Upper lobe of left lung (tissue), 4 donors: ENCODE results near the gene ARRB1.

Source experiments
- EP300 ChIP-seq, 4 donors: sonication (generic); formaldehyde crosslinking; IDR thresholded peaks; one replicate each; pipeline ENCODE4 v1.5.1; 2017; ENCODE audit warnings: antibody characterized with exemption in 4 of 4, control low read depth in 2 of 4
- POLR2A ChIP-seq, 4 donors: fragments of 450-650 bp; IDR thresholded peaks; one replicate each; pipeline ENCODE4 v1.5.1; 2016 to 2017; ENCODE audit warnings: antibody characterized with exemption in 4 of 4, mild to moderate bottlenecking in 2 of 4
- POLR2AphosphoS5 ChIP-seq, 2 donors: sonication (generic); formaldehyde crosslinking; IDR thresholded peaks; one replicate each; pipeline ENCODE4 v1.5.1; 2017; ENCODE audit warnings: antibody characterized with exemption in 2 of 2
- TF ChIP-seq, protein P1 (sequence below), 6 experiments: fragments of 450-650 bp in 4 of 6; fragments of 200-600 bp in 2 of 6; sonication (generic) in 2 of 6; IDR thresholded peaks; one replicate each; pipeline ENCODE4 v1.5.1; 2016 to 2019; ENCODE audit warnings: antibody characterized with exemption in 6 of 6

DNA sequence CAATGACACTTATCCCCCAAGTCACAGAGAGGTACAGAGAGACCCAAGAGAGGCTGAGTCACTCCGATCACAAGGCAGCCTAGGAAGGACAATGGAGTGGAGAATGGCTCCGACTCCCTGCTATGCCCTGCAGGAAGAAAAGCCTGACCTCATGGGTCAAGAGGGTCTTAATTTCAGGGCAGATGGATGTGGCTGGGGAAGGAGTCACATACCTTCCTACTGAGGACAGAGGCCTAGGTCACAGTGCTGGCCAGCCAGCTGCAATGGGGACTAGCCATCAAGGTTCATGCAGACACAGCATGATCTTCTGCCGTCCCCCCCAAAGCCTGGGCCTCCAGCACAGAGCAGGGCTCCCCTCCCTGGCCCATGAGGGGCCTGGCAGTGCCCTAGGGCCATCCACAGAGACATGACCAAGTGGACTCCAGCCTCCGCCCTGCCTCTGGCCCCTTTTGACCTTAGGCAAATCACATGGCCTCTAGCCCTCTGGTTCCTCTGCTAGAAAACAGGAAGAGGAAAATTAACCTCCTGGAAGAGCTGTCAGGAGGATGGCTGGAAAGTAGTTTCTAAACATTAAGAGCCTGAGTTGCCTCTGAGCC, 1.8 kb downstream of the ARRB1 start:
- peak in 2 of 4 donors; percentile 25 to 51 for TF ChIP-seq POLR2A (IDR thresholded peaks at IDR 0.05)
- TF ChIP-seq, protein P1, sequence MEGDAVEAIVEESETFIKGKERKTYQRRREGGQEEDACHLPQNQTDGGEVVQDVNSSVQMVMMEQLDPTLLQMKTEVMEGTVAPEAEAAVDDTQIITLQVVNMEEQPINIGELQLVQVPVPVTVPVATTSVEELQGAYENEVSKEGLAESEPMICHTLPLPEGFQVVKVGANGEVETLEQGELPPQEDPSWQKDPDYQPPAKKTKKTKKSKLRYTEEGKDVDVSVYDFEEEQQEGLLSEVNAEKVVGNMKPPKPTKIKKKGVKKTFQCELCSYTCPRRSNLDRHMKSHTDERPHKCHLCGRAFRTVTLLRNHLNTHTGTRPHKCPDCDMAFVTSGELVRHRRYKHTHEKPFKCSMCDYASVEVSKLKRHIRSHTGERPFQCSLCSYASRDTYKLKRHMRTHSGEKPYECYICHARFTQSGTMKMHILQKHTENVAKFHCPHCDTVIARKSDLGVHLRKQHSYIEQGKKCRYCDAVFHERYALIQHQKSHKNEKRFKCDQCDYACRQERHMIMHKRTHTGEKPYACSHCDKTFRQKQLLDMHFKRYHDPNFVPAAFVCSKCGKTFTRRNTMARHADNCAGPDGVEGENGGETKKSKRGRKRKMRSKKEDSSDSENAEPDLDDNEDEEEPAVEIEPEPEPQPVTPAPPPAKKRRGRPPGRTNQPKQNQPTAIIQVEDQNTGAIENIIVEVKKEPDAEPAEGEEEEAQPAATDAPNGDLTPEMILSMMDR (IDR thresholded peaks at IDR 0.05), result no peak
- no peak for TF ChIP-seq EP300 (IDR thresholded peaks at IDR 0.05)
- TF ChIP-seq POLR2AphosphoS5 (IDR thresholded peaks at IDR 0.05), result peak; percentile 7 to 23
